Testis (tissue), 2 donors: Measurements from ENCODE around the gene SPDYE5.
"Not testable (repeated sequence)": the region's sequence is repeated elsewhere in the genome, so short reads cannot be mapped to it uniquely, and the experiment has no call there.

Experiments
- POLR2A ChIP-seq: fragments of 450-650 bp; IDR thresholded peaks from one replicate; pipeline ENCODE4 v1.6.1; 2017; ENCODE audit warnings: antibody characterized with exemption, mild to moderate bottlenecking, moderate library complexity
- TF ChIP-seq, protein P1 (sequence below), 3 experiments: fragments of 450-650 bp in 2 of 3; fragments of 200-600 bp in 1 of 3; sonication (generic) in 1 of 3; IDR thresholded peaks; one replicate each; pipeline ENCODE4 v1.5.1; 2016 to 2019; ENCODE audit warnings: antibody characterized with exemption in 3 of 3, mild to moderate bottlenecking in 2 of 3, moderate library complexity in 1 of 3

DNA sequence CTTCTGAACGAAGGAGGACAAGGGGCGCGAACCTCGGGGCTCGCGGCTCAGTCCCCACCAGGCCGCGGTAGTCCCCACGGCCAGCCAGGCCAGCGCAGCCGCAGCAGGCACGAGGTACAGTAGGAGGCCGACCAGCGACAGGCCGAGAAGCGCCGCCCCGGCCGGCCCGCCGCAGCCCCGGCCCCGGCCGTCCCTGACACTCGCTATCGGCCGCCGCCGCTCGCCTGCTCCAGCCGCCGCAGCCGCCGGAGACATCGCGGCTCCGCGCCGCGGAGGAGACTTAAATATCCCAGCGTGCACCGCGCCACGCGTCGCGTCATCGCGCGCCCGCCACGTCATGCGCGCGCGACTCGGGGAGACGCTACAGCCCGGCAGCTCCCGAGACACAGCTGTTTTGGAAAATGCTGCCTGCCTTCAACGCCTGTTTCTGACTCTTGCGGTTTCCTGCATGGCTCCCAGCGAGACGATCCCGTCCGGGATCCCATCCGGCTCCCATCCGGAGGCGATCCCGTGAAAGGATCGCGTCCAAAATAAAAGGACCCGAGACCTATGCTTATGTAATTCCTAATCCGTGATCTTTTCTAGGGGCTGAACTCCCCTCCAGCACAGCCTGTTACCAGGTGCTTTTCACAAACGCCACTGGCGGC lies 49.5 kb upstream of the SPDYE5 start:
- TF ChIP-seq, protein P1, sequence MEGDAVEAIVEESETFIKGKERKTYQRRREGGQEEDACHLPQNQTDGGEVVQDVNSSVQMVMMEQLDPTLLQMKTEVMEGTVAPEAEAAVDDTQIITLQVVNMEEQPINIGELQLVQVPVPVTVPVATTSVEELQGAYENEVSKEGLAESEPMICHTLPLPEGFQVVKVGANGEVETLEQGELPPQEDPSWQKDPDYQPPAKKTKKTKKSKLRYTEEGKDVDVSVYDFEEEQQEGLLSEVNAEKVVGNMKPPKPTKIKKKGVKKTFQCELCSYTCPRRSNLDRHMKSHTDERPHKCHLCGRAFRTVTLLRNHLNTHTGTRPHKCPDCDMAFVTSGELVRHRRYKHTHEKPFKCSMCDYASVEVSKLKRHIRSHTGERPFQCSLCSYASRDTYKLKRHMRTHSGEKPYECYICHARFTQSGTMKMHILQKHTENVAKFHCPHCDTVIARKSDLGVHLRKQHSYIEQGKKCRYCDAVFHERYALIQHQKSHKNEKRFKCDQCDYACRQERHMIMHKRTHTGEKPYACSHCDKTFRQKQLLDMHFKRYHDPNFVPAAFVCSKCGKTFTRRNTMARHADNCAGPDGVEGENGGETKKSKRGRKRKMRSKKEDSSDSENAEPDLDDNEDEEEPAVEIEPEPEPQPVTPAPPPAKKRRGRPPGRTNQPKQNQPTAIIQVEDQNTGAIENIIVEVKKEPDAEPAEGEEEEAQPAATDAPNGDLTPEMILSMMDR (IDR thresholded peaks at IDR 0.05) = not testable (repeated sequence)
- not testable (repeated sequence) for TF ChIP-seq POLR2A
